ENCODE data around the gene TEX101.

Gene TEX101

GRCh38 chr19:43450545-43450997 lies 35.9 kb downstream of the TEX101 start:
- no peak for DNase-seq

GRCh38 chr19:43452582-43452981 lies 37.9 kb downstream of the TEX101 start:
- no peak for DNase-seq

DNA sequence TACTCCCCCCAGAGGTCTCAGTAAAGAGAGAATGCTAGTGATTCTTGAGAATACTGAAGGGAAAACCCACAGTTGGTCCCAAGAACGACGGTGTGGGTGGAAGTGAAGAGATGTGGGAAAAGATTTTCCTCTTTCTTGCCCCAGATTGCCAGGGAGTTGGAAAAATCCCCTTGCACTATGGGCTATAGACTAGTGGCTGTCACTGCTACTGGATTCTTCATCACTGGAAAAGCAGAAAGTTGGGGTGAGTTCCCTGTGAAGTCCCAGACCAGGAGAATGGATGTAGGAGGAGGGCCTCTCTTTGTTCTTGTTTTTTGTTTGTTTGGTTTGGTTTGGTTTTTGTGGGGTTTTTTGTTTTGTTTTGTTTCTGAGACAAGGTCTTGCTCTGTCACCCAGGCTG lies 39.3 kb downstream of the TEX101 start:
- DNase-seq: no peak

DNA sequence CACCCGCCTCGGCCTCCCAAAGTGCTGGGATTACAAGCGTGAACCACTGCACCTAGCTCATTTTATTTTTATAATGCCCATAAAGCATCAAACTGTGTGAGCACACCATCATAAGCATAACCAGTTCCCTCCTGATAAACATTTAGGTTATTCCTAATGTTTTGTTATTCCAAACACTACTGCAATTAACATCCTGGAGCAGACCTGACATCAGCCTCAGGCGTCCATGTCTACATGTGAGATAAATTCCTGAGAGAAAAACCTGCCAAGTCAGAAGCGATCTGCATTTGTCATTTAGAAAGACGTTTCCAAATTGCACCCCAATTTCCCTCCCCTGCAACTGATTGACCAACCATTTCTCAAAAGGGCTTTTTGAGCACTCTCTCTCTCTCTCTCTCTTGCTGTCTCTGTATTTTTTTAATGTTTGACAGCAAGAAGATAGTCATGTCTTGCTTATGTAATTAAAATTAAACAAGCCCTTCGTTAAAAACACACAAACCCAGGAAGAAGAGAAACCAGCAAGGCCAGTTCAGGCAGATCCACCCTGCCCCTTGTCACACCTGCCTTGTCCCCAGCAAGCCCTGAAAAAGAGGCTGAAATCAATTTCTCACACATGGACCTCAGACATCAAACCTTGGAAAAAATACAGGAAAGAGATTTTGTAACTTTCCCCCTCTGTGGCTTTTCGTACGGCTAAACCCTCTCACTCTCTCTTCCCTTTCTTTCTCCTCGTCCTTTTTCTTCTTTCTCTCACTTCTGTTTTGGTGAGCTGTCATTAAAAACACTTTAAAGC lies 40.8 kb downstream of the TEX101 start:
- no peak for DNase-seq

GRCh38 chr19:43457809-43458208 lies 43.1 kb downstream of the TEX101 start:
- DNase-seq: no peak

- DNase-seq: no peak
Measured at GRCh38 chr19:43460362-43461016, 45.8 kb downstream of the TEX101 start.

GRCh38 chr19:43461303-43461702 lies 46.6 kb downstream of the TEX101 start:
- no peak for DNase-seq

DNA sequence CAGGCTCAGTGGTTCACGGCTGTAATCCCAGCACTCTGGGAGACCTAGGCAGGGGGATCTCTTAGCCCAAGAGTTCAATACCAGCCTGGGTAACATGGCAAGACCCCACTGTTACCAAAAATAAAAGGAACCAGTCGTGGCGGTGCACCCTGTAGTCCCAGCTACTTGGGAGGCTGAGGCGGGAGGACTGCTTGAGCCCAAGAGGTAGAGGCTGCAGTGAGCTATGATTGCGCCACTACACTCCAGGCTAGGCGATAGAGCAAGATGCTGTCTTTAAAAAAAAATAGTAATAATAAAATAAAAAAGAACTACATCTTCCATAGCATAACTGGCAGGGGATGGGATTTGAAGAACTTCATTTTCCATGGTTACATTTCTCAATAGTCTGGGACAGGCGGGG lies 47.7 kb downstream of the TEX101 start:
- DNase-seq: no peak

DNA sequence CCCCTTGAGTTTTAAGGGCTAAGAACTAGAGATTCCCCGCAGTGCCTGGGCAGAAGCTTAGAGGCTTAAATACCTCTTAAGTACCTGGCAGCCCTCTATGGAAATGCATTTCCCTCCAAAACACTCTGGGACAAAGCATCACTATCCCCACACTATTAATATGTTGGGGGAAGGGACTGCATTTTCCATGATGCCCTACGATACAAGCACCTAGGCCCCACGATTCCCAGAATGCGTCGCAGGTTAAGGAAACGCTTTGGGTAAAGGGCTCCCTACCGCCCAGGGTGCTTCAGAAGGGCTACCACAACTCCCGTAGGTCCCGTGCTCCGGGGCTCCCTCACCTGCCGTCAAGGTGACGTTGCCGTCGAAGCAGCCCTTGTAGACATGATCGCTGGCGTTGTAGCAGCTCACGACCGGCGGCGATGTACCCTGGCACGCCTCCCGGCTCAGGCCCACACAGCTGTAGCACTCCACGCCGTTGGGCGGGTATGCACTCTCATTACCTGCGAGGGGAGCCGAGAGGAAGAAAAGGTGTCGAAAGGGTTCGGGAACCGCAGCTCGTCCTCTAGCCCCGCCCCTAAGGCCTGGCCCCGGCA lies 48.2 kb downstream of the TEX101 start:
- no peak for DNase-seq

- DNase-seq: peak; percentile 87 to 96
Measured at GRCh38 chr19:43463381-43464133, 48.9 kb downstream of the TEX101 start.

DNA sequence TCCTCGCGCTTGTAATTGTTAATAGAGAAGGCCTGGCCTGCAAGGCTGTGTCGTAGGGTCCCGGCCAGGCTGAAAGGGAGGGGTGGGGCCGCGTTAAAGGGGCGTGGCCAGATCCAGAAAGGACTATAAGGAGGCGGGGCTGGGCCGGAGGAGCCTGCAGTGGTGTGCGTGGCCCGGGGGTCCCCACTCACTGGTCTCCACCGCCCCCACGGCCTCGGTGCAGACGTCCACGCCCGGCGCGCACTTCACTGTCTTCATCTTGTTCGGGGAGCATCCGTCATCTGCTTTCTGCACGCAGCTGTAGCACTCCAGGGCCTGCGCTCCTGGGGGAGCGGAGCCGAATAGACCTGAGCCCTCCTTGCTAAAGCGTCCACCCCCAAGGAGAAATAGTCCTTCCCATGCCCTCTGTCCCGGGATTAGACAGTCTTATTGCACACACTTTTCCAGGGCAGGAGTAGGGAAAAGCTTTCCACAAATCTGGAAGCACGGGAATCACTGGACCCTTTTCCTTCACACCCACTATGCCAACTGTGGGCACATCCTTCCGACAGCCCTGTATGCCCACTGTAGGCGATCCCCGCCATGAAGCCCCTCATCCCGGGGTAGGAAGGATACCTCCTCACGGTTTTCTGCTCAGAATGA lies 49.6 kb downstream of the TEX101 start:
- peak in 1 of 2 experiments; percentile 73 for DNase-seq

- no peak for DNase-seq
Measured at GRCh38 chr19:43465468-43466120, 50.9 kb downstream of the TEX101 start, which contains the start of gene LYPD3. TSS of gene LYPD3 (minus strand) at chr19:43465608. CDS start at chr19:43465571, 37 bp downstream.

DNA sequence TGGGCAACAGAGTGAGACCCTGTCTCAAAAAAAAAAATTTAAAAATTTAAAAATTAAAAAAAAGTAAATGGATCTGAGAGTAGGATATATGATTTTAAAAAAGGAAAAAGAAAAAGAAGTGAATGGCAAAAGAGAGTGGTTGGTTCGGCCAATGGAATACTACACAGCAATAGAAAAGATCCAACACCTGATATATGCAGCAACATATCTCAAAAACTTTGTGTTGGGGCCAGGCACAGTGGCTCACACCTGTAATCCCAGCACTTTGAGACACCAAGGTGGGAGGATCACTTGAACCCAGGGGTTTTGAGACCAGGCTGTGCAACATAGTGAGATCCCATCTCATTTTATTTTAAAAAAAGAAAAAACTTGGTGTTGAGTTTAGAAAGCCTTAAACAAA lies 52.1 kb downstream of the TEX101 start:
- no peak for DNase-seq

GRCh38 chr19:43467276-43467675 lies 52.6 kb downstream of the TEX101 start:
- DNase-seq: no peak

- no peak for DNase-seq
Measured at GRCh38 chr19:43467730-43468129, 53.0 kb downstream of the TEX101 start.

All from NCI-H446 (cell line).